Posterior cingulate gyrus (tissue), 11 donors: ENCODE data around the gene TMEM139.
"Not testable (repeated sequence)": the region's sequence is repeated elsewhere in the genome, so short reads cannot be mapped to it uniquely, and the experiment has no call there.

Source experiments
- DNase-seq, 10 donors: peaks; one replicate each; pipeline versions ENCODE4 v3.0.0 to v3.0.0-alpha.2; 2020 to 2021; ENCODE audit warnings: mixed read lengths in 3 of 10
- intact Hi-C: fragments of 100-400 bp; cut with DNase I; formaldehyde crosslinking; loops from one replicate; pipeline ENCODE4 v1.15.1; 2023

TMEM139 gene

DNA sequence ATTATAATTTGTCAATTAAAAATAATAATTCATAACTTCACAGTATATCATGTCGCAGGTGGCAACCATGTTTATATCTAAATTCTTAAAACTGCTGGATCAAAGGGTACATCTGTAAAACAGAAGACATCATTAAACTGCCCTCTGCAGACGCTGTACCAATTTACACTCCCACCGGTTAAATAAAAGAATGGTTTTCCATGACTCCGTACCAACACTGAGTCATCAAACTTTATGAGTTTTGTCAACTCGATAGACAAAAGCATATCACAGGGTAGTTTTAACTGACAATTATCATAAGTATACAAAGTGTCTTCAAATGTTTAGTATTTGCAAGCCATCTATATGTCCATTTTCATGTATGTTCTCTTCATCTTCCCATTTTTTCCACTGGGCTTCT, 27.3 kb upstream of the TMEM139 start:
- no peak for DNase-seq
- intact Hi-C loops: no loop called here

DNA sequence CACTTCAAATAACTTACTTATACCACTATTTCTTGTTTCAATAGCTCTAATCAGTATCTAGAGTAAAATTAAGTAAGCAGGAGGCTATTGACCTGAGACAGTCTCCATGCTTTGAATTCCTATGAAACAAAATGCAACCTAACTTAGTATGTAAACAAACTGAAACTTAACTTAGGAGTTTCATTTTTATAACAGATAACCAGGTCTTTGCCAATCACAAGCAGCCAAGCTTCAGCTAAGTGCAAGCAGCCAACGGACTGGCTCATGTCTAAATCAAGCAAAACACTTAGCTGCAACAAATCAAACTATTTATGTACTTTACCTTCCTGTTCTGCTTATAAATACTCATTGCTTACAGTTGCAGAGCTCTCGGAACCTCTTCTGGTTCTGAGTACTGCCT, 25.9 kb upstream of the TMEM139 start:
- DNase-seq: no peak
- intact Hi-C loops: no loop called here

DNA sequence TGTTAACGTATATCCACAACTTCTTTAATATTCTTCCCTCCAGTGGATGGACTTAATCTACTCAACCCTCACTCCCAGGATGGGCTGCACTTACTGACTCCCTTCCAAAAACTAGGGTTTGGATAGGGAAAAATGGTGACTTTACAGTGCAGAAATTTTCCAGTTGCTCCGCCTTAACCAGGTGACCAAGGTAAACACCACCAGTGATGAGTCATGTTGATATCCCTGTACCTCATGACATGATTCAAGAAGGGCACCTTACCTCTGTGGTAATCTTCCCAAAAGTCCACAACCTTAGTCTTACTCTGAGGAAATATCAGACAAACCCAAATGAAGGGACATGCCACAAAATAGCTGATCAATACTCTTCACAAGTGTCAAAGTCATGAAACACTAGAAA, 25.0 kb upstream of the TMEM139 start:
- no peak for DNase-seq
- intact Hi-C loops: no loop called here

DNA sequence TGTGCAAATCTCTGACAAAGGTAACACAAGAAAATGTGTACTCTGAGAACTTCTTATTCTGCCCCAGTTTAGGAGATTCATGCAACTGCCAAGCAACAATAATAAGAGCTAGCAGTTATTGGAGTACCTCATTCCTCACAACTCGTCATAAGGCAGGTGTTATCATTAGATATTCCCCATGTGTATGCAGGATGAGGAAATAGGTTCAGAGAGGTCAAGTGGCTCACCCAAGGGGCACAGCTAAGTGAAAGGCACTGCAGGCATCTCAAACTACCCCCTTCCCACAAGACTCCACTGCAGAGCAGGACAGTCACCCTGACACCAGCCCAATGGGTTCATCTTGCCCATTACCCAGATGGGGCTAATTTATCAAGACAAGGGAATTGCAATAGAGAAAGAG, 22.9 kb upstream of the TMEM139 start:
- peak in 1 of 10 donors; percentile 28 for DNase-seq
- intact Hi-C loops: no loop called here

DNA sequence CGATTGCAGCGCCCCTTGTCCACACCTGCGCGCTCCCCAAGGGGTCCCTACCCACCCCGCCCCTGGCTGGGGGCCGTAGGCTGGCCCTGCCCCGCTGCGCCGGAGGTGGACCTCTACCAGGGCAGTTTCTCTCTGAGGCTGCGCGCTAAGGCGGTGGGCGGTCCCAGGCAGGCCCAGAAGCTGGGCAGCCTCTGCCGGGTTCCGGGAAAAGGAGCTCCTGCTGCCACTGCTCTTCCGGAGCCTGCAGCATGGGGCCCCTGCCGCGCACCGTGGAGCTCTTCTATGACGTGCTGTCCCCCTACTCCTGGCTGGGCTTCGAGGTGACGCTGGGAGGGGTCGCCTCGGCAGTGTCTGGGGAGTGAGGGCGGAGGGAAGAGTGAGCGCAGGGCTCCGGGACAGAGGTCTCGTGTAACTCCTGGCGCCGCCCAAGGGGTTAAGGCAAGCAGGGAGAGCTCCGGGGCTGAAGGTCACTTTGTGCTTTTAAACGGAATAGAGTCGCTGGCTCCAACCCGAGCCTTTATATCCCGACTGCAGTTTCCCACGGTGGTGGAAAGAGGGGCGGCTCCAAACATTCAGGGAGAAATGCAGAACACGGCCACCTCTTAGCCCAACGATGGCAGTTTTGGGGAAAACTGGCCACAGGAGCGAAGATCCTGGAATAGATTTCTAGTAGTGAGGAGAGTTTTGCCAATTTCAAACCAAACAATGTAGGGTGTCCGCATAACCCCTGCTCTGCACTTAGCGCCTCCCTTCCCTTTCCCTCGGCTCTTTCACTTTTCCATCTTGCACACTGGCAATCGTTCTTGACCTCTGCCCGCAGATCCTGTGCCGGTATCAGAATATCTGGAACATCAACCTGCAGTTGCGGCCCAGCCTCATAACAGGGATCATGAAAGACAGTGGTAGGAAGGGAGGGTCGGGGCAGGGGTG, 21.2 kb upstream of the TMEM139 start, which contains the start of gene GSTK1:
Gene GSTK1, plus strand, starts transcription at position 176 of the 930 bp plus-strand sequence. Its CDS starts 73 bp downstream, at position 249.
- DNase-seq: peak; percentile 82 to 99 (median 88)
- intact Hi-C loops: no loop called here

DNA sequence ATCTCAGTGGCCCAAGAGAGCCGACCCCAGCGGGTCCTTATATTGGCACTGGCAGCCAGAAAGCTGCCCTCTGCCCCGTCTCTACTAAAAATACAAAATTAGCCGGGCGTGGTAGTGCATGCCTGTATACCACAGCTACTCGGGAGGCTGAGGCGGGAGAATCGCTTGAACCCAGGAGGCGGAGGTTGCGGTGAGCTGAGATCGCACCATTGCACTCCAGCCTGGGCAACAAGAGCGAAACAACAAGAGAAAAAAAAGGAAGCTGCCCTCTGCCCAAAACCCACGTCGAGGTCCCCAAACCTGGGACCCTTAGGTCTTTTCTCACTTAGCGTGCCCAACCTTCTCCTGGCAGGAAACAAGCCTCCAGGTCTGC, 20.6 kb upstream of the TMEM139 start:
- DNase-seq, intact Hi-C loops: not testable (repeated sequence)

DNA sequence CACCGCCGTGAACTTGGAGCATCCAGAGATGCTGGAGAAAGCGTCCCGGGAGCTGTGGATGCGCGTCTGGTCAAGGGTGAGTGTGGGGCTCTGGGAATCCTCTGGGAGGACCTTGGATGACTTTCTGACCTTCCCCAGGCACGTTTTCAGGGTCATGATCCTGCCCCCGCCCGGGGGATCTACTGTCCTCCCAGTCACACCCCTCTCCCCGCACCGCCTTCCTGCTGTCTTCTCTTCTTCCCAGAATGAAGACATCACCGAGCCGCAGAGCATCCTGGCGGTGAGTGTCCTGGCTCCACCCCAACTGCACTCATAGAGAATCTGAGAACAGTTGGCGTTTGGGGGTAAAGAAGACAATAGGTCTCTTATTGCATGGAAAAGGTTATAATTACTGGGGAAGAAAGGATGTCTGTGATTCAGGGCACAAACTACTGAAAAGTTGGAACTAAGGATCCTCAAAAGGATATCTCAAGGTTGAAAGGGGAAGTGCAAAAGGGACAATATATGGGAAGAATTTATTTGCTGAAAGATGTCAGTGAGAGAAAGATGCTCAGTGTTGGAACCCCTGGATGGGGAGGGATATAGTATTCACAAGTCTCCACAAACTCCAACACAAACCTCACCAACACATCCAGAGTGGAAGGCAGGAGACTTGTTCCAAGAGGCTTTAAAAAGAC, 19.6 kb upstream of the TMEM139 start:
- DNase-seq: peak in 1 of 10 donors; percentile 86
- intact Hi-C loops: no loop called here

DNA sequence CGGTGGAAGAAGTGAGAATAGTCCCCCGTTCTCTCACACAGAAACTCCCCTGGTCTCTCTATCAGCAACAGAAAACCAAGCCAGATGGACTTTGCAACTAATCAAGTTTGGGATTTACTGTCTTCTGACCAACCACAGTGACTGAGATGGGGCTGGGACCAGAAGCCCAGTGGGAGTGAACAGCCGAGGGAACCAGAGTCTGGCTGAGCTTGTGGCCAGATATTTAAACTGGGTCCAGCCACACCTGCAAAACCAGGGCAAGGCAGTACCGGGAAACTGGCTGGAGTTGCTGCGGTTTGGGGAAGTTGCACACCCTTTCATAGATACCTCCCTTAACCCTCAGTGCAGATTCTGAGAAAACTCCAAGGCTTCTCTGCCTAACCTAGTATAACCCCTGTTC, 15.5 kb upstream of the TMEM139 start:
- no peak for DNase-seq
- intact Hi-C loops: no loop called here

DNA sequence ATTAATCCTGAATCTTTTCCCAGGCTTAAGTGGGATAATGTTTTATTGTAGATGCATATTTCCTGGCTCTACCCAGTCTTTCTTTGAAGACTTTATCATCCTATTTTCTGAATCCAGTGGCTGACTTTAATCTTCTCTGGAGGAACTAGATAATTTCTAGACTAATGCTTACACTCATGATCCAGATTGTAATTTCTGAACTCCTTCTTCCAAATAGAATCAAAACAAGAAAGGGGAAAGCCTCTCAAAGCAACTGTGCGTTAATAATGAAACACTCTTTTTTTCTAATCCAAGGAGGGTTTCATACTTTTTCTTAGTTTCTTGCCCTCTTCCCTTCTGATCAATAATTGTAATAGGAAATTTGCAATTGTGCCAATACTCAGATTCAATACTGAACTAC, 13.5 kb upstream of the TMEM139 start:
- no peak for DNase-seq
- intact Hi-C loops: no loop called here

DNA sequence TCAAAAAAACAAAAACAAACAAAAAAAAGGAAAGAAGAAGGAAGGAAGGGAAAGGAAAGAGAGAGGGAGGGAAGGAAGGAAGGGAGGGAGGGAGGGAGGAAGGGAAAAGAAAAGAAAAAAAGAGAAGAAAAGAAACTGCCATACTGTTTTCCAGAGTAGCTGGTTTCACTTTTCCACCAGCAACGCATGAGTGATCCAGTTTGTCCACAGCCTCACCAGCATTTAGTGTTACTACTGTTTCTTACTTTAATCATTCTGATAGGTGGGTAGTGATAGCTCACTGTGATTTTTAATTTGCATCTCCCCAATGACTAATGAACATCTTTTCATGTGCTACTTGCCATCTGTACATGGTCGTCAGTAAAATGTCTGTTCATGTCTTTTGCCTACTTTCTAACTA, 11.9 kb upstream of the TMEM139 start:
- intact Hi-C loops: no loop called here
- no peak for DNase-seq

DNA sequence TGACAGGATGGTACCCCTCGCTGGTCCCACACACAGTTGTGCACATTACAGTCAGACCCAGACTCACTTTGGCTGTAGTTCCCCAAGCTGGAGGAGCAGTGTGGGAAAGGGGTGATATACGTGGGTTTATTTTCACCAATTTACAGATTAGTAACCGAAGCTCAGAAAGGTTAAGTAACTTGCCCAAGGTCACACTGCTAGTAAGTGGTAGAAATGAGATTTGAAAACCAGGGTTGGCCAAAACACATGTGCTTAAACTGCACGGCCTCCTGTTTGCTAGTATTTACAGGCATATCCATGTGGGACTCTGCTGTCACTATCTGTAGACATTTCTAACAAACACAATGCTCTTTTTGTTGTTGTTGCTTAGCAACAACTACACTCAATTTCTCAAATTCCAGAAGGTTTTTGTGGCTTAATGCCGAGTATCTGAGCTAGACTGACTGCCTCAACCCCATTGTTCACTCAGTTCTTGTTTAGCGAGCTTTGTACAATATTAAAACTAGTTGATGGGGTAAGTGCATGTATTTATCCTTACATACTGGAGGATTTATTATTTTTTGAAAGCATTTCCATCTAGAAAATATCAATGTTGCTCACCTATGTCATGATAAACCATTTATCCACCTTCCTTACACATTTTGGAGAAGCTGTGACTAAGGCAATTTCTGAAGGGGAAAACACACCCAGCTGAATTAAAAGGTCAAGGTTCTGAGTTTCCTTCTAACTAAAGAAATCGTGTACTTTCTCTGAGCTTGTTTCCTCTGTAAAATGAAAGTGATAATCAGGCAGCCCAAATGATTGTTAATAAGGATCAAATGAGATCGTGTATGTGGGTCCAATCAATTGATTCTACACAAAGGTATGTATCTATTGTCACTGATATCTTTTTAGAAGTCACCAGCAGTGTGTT, 5.3 kb upstream of the TMEM139 start:
- DNase-seq: no peak
- intact Hi-C loops: no loop called here

DNA sequence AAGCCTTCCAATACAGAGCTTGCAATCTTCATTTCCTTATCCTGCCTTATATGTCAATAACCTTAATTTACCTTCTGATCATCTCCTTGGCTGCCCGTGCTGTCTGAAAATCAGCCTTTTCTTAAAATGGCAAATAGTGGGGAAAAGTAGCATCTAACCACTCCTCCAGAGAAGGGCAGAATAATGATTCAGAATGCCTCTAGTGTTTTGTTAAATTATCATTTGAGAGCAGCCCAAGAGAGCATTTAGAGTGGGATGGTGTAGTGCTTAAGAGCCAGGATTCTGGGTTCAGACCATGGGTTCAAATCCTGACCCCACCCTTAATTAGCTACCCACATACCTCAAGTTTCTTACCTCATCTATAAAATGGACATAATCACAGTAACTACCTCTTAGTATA, 4.6 kb upstream of the TMEM139 start:
- no peak for DNase-seq
- intact Hi-C loops: no loop called here

DNA sequence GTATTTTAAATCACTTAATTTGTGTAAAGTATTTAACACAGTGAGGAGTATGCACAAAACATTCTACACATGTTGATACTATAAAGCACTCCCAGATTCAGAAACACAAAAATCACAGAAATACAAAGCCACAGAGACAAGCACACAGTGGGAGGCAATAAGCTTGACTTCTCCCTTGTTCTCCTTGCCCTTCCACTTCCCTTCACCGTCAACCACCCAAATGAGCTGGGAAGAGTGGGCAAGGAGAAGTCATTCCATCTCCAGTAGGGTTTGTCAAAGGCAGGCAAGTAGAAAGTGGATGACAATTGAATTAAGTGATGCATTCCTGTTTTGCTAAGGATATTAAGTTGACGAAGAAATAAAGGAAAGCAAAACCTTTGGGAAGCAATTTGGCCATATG, 4.2 kb upstream of the TMEM139 start:
- intact Hi-C loops: no loop called here
- DNase-seq: no peak

DNA sequence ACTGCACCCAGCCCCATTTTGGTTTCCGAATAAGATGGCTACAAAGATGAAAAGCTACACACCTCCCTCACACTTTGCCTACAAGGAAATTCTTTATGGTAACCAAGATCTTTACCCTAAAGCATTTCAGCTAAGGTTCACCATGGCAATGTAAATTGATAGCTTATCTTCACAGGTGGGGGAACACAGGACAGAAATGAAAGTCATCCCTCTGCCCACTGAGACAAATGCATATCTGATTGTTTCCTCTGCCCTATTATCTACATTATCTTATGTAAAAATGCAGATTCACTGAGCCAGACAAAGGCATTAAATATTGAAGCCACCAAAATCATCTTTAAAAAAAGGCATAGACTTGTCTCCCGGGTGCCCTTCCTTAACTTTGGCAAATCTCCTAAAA, 3.2 kb upstream of the TMEM139 start:
- intact Hi-C loops: no loop called here
- no peak for DNase-seq

DNA sequence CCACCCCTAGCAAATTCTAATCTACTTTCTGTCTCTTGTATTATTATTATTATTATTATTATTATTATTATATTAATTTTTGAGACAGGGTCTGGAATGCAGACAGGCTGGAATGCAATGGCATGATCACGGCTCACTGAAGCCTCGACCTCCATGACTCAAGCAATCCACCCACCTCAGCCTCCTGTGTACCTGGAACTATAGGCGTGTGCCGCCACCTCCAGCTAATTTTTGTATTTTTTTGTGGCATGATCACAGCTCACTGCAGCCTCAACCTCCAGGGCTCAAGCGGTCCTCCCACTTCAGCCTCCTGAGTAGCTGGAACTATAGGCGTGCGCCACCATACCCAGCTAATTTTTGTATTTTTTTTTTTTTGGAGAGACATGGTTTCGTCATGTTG, 2.6 kb upstream of the TMEM139 start:
- intact Hi-C loops: no loop called here
- no peak for DNase-seq

DNA sequence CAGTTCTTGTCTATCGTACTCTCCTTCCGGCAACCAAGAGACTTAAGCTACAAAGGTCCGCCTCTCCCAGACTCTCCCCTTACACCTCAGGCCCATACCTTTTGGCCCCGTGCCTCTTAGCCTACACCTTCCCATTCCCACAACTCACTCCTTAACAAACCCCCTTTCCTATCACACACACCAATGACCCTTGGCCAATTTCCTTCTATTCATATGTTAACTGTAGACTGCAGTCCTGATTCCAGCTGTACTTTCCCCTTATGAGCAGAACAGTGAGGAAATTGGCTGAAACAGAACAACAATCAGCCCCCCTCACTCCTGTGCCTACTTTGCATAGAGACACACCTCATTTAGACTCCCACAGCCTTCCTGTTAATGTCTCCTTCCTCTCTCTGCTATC, 1.4 kb upstream of the TMEM139 start:
- intact Hi-C loops: no loop called here
- DNase-seq: no peak

DNA sequence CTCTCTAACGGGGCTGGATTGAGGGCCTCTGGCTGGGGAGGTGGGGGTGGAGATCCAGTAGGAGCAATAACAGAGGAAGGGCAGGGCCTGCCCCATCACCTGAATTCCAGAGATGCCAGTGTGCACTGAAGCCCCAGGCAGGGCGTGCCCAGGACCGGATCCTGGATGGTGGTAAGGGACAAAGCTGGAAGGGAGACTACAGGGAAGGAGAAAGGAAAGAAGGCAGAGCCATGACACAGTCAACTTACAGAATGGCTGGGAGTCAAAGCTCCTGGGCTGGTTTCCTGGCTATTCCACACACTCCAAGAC, 666 bp downstream of the TMEM139 start:
- intact Hi-C loops: no loop called here

DNA sequence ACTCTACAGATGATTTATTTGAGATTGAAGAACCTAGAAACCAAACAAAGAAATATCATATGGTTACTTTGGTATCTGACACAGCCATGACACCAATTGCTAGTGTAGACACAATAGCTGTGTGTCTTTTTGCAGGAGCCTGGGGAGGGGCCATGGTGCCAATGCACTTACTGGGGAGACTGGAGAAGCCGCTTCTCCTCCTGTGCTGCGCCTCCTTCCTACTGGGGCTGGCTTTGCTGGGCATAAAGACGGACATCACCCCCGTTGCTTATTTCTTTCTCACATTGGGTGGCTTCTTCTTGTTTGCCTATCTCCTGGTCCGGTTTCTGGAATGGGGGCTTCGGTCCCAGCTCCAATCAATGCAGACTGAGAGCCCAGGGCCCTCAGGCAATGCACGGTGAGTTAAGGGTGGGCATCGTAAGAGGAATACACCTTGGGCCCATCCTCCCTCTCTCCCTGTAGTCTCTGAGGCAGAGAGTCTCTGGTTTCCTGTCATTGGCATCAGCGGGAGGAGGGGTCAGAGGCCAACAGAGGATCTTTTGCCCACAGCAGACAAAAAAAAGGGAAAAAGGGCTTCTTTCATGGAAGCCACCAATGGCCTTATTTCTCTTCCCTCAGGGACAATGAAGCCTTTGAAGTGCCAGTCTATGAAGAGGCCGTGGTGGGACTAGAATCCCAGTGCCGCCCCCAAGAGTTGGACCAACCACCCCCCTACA, 1.2 kb downstream of the TMEM139 start:
- DNase-seq: peak in 5 of 10 donors; percentile 17 to 92 (median 49)
- intact Hi-C loops: no loop called here

More for the DNA sequence above, 666 bp downstream of the TMEM139 start:
- no peak for DNase-seq

DNA sequence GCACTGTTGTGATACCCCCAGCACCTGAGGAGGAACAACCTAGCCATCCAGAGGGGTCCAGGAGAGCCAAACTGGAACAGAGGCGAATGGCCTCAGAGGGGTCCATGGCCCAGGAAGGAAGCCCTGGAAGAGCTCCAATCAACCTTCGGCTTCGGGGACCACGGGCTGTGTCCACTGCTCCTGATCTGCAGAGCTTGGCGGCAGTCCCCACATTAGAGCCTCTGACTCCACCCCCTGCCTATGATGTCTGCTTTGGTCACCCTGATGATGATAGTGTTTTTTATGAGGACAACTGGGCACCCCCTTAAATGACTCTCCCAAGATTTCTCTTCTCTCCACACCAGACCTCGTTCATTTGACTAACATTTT, 1.7 kb downstream of the TMEM139 start:
- peak in 5 of 10 donors; percentile 17 to 90 (median 47) for DNase-seq
- intact Hi-C loops: no loop called here

DNA sequence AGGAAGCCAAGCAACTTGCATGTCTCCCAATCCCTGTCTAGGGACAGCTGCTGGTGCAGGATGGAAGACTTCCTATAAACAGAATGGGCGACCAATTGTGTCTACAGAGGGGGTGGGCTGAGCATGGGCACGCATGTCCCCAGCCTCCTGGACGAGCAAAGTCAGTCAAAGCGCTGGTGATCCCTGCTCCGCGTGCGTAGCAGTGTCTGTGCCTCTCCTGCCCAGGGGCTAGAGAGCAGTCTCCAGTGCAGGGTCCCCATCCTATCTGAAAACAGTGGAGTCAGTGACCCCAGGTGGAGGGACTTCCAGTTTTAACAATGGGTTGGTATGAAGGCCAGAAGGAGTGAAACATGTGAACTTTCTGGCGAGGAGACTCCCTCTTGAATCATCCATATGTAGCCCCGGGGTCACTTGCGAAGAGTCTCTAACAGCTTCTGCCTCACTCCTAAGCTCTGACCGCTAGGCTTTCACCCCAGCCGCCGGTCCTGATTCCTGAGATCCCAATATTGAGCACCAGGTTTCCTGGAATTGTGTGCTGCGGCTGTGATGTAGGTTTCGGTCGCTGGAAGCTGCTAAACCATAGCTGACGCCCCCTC, 2.7 kb downstream of the TMEM139 start:
- intact Hi-C loops: no loop called here
- DNase-seq: no peak
